Hepatocyte (in vitro differentiated cells): ENCODE measurements around the gene IGFBPL1. TPM values are rescaled to one million over a fixed set of nuclear protein-coding genes. Genes with fewer than 3 reads are reported as not detected.

ENCODE experiments used
- DNase-seq: peaks from one replicate; pipeline ENCODE4 v3.0.0-alpha.2; 2016; ENCODE audit warnings: low spot score
- H2AFZ ChIP-seq: fragments of 200-600 bp; sonication (generic); 2 replicates; pipeline ENCODE4 v1.6.0; 2016; ENCODE audit warnings: antibody characterized with exemption, mild to moderate bottlenecking
- H3K27ac ChIP-seq: fragments of 200-600 bp; sonication (generic); 2 replicates; pipeline ENCODE4 v1.5.1; 2016; ENCODE audit warnings: mild to moderate bottlenecking
- H3K27me3 ChIP-seq: fragments of 200-600 bp; sonication (generic); 2 replicates; pipeline ENCODE4 v1.6.1; 2016
- H3K36me3 ChIP-seq: fragments of 200-600 bp; sonication (generic); replicated peaks from 2 replicates; pipeline ENCODE4 v1.5.1; 2016; ENCODE audit warnings: low read depth; ENCODE audit not compliant: insufficient read depth
- H3K4me1 ChIP-seq: fragments of 200-600 bp; sonication (generic); 2 replicates; pipeline ENCODE4 v1.5.1; 2016; ENCODE audit warnings: mild to moderate bottlenecking, moderate library complexity; ENCODE audit not compliant: insufficient read depth
- H3K4me2 ChIP-seq: fragments of 200-600 bp; sonication (generic); 2 replicates; pipeline ENCODE4 v1.6.0; 2016
- H3K4me3 ChIP-seq: fragments of 200-600 bp; sonication (generic); 2 replicates; pipeline ENCODE4 v1.5.1; 2016; ENCODE audit warnings: mild to moderate bottlenecking
- H3K79me2 ChIP-seq: fragments of 200-600 bp; sonication (generic); 2 replicates; pipeline ENCODE4 v1.6.0; 2017; ENCODE audit warnings: mild to moderate bottlenecking
- H3K9me2 ChIP-seq: fragments of 200-600 bp; sonication (generic); replicated peaks from 2 replicates; pipeline ENCODE4 v1.6.0; 2017; ENCODE audit warnings: mild to moderate bottlenecking; ENCODE audit not compliant: insufficient read depth
- H3K9me3 ChIP-seq: fragments of 200-600 bp; sonication (generic); 2 replicates; pipeline ENCODE4 v1.5.1; 2016; ENCODE audit warnings: low read depth, mild to moderate bottlenecking
- H4K20me1 ChIP-seq: fragments of 200-600 bp; sonication (generic); 2 replicates; pipeline ENCODE4 v1.6.0; 2016; ENCODE audit warnings: mild to moderate bottlenecking; ENCODE audit not compliant: insufficient read depth, poor library complexity, severe bottlenecking
- EZH2 ChIP-seq: fragments of 200-600 bp; sonication (generic); IDR thresholded peaks from 2 replicates; pipeline ENCODE4 v1.6.1; 2016; ENCODE audit warnings: antibody characterized with exemption, mild to moderate bottlenecking, borderline replicate concordance
- EZH2phosphoT487 ChIP-seq: fragments of 200-600 bp; sonication (generic); IDR thresholded peaks from one replicate; pipeline ENCODE4 v1.6.1; 2018; ENCODE audit warnings: antibody characterized with exemption, mild to moderate bottlenecking, low read depth, moderate library complexity; ENCODE audit not compliant: unreplicated experiment, severe bottlenecking
- WGBS: methylation state at CpG from one replicate; pipeline ENCODE4 v1.1.6; 2016; ENCODE audit warnings: low lambda C conversion rate; ENCODE audit errors: missing lambda C conversion rate; 5-methylcytosine and 5-hydroxymethylcytosine counted together
- polyA plus RNA-seq: library from polyadenylated mRNA; unstranded; fragments of >200 nt; fragmentation: Nextera tagmentation; extraction: Ambion mirVana; gene quantifications from 2 replicates; pipeline ENCODE4 v1.2.1, GENCODE V29; 2016
- total RNA-seq: library from RNA; depleted of rRNA; stranded (reverse); fragments of >200 nt; gene quantifications from 2 replicates; pipeline ENCODE4 v1.2.3, GENCODE V29; 2014
- TF ChIP-seq, protein P1 (sequence below): fragments of 200-600 bp; sonication (generic); IDR thresholded peaks from 2 replicates; pipeline ENCODE4 v1.5.1; 2016; ENCODE audit warnings: antibody characterized with exemption, mild to moderate bottlenecking; ENCODE audit not compliant: poor library complexity

The IGFBPL1 gene
- total and polyA plus RNA-seq, 2 experiments from 2014 or later = 2.5 to 9.8 TPM

DNA sequence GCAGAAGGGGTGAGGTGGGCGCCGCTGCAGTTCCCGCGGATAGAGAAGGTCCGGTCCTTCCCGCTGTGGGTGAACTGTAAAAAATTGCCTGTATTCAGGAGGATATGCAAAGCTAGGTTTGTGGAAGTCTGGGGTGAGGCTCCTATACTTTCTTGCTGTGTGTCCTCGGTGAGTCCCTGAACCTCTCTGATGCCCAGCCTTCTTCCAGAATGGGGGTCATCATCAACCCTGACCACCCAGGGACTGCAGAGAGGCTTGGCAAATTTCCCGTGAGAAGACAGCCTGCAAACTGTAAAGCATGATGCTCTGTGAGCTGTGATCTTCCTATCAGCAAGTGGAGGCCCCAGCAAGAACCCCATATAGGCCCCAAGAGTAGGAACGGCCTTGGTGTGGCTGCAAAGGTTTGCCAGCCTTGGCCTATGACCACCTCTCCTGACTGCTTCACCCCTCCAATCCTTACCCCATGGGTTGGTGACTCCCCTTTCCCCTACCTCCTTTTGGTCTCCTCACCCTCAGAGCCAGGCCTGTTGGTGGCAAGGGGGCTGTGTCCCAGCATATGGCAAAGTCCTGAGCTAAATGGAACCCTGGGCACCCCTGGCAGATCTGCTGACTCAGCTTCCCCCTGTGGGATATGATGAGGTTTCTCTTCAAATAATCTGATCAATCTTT is 31.0 kb downstream of the IGFBPL1 start:
- TF ChIP-seq EZH2 = no peak
- TF ChIP-seq, protein P1, sequence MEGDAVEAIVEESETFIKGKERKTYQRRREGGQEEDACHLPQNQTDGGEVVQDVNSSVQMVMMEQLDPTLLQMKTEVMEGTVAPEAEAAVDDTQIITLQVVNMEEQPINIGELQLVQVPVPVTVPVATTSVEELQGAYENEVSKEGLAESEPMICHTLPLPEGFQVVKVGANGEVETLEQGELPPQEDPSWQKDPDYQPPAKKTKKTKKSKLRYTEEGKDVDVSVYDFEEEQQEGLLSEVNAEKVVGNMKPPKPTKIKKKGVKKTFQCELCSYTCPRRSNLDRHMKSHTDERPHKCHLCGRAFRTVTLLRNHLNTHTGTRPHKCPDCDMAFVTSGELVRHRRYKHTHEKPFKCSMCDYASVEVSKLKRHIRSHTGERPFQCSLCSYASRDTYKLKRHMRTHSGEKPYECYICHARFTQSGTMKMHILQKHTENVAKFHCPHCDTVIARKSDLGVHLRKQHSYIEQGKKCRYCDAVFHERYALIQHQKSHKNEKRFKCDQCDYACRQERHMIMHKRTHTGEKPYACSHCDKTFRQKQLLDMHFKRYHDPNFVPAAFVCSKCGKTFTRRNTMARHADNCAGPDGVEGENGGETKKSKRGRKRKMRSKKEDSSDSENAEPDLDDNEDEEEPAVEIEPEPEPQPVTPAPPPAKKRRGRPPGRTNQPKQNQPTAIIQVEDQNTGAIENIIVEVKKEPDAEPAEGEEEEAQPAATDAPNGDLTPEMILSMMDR = no peak
- TF ChIP-seq EZH2phosphoT487 = no peak
- 12% methylated on average over 9 of the region's 9 CpGs for WGBS
- DNase-seq = no peak
- H2AFZ ChIP-seq = peak overlapping the region; percentile 65
- no peaks in the 10 kb centered on the region for H3K9me2 ChIP-seq
- peak overlapping the region; percentile 42 for H3K27ac ChIP-seq
- H3K4me3 ChIP-seq = peak overlapping the region; percentile 20
- H4K20me1 ChIP-seq = no peaks in the 10 kb centered on the region
- H3K4me2 ChIP-seq = peak overlapping the region; percentile 92
- no peaks in the 10 kb centered on the region for H3K27me3 ChIP-seq
- H3K9me3 ChIP-seq = no peaks in the 10 kb centered on the region
- no peaks in the 10 kb centered on the region for H3K36me3 ChIP-seq
- peaks cover 31% of the 10 kb centered on the region for H3K4me1 ChIP-seq
- peaks cover 23% of the 10 kb centered on the region for H3K79me2 ChIP-seq

DNA sequence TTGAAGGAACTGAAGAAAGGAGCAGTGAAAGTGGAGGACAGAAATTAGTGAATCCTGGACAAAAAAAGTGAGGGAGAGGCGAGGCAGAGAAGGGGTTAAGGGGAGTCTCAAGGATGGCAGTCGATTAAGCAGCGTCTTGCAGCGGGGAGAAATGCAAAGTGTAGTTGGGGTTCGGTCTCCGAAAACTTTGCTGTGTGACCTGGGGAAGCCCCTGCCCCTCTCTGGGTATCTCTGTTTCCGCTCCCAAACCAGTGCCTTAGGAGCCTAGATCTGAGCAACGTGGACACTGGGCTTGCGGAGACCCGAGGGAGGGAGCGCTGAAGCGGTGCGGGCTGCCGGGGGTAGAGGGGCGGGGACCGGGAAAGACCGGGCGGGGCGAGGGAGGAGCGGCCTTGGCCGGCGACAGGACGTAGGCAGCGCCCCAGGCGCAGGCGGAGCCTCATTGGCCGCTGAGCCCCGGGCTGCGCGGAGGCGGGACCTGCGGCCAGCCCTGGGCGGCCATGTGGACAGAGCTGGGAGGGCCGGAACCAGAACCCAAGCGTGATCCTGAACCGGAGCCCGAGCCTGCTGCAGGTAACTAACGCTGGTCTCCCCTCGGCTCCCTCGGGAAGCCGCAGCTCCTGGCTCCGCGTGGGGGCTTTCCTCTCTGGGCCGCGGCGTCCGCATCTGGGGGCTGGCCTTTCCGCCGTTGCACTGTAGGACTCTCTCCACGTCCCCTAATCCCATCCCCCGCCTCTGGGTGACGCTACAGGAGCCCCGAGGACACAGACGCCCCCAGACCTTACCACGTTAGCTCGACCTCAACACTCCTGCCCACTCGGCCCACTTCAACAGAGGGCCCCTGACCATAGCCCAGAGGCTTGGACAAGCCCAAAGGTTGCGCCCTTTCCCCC is 31.8 kb downstream of the IGFBPL1 start, which contains the start of gene ALDH1B1:
Gene ALDH1B1, plus strand, starts transcription at position 468 of the 893 bp plus-strand sequence. CDS start 3,047 bp downstream, outside the sequence.
- peak within 1 kb of the TSS; percentile 92 for H3K4me2 ChIP-seq
- H2AFZ ChIP-seq = peak within 1 kb of the TSS; percentile 65
- H4K20me1 ChIP-seq = no peaks in the 10 kb centered on the region
- peak within 1 kb of the TSS; percentile 48 for H3K4me3 ChIP-seq
- peaks cover 23% of the 10 kb centered on the region for H3K79me2 ChIP-seq
- WGBS = 2% methylated on average over 34 of the region's 58 CpGs
- H3K27me3 ChIP-seq = no peaks in the 10 kb centered on the region
- peaks cover 32% of the 10 kb centered on the region for H3K4me1 ChIP-seq
- no peaks in the 10 kb centered on the region for H3K36me3 ChIP-seq
- no peaks in the 10 kb centered on the region for H3K9me2 ChIP-seq
- no peak for TF ChIP-seq EZH2phosphoT487
- TF ChIP-seq, protein P1 = peak; percentile 37
- no peaks in the 10 kb centered on the region for H3K9me3 ChIP-seq
- peak within 1 kb of the TSS; percentile 42 for H3K27ac ChIP-seq
- peak; percentile 94 for DNase-seq

DNA sequence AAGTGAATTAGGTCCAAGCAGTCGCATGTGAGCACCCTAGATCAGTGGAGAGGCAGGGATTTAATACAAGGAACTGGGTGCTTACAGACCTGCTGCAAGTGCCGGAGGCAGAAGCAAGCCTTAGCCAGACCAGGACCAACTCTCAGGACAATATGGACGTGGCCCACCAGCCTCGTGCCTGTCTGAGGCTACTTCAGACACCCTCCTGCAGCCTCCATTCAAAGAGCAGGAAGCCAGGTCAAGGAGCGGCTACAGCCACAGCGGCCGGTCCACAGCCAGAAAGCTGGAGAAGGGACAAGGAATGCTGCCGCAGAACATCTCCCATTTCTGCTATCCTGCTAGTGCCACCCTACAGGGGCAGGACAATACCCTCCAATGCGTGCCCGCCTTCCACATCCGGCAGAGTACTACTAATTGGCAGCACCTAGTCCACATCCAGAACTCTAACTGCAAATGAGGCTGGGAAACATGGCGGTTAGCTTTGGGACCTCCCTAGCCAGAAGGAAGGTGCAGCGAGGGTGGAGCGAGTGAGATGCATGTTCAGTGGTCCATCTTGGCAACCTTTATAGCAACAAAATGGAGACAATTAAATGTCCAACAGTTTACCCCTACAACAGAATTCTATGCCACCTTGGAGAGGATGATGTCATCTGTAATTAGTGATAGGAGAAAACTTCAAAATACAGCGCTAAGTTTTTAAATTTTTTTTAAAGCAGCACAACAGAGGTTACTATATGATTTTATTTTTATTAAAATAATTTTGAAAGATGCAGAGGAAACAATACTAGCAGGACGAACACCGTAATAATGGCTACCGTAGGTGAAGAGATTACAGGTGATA is 32.8 kb downstream of the IGFBPL1 start:
- Histone ChIP-seq H3K4me2 (peak overlapping the region; percentile 92), H3K9me3 (no peaks in the 10 kb centered on the region), H3K4me1 (peaks cover 37% of the 10 kb centered on the region), H3K27ac (no peak overlapping the region), H3K4me3 (peak overlapping the region; percentile 48), H3K36me3 (no peaks in the 10 kb centered on the region), H2AFZ (peak overlapping the region; percentile 65), H3K9me2 (no peaks in the 10 kb centered on the region), H3K79me2 (peaks cover 23% of the 10 kb centered on the region), H4K20me1 (no peaks in the 10 kb centered on the region), H3K27me3 (no peaks in the 10 kb centered on the region)
- no peak for DNase-seq
- WGBS = 92% methylated on average over 18 of the region's 18 CpGs
- no peak for TF ChIP-seq EZH2
